GM23248 (cell line): ENCODE measurements around the gene MDK.

Source experiments
- EZH2 ChIP-seq: fragments of 200-600 bp; sonication (generic); IDR thresholded peaks from 2 replicates; pipeline ENCODE4 v1.6.1; 2018; ENCODE audit warnings: antibody characterized with exemption, mild to moderate bottlenecking; ENCODE audit not compliant: insufficient read depth, poor library complexity, severe bottlenecking
- EZH2phosphoT487 ChIP-seq: fragments of 200-600 bp; sonication (generic); IDR thresholded peaks from 2 replicates; pipeline ENCODE4 v1.6.1; 2018; ENCODE audit warnings: antibody characterized with exemption, moderate library complexity, mild to moderate bottlenecking, low read depth; ENCODE audit not compliant: insufficient read depth

DNA sequence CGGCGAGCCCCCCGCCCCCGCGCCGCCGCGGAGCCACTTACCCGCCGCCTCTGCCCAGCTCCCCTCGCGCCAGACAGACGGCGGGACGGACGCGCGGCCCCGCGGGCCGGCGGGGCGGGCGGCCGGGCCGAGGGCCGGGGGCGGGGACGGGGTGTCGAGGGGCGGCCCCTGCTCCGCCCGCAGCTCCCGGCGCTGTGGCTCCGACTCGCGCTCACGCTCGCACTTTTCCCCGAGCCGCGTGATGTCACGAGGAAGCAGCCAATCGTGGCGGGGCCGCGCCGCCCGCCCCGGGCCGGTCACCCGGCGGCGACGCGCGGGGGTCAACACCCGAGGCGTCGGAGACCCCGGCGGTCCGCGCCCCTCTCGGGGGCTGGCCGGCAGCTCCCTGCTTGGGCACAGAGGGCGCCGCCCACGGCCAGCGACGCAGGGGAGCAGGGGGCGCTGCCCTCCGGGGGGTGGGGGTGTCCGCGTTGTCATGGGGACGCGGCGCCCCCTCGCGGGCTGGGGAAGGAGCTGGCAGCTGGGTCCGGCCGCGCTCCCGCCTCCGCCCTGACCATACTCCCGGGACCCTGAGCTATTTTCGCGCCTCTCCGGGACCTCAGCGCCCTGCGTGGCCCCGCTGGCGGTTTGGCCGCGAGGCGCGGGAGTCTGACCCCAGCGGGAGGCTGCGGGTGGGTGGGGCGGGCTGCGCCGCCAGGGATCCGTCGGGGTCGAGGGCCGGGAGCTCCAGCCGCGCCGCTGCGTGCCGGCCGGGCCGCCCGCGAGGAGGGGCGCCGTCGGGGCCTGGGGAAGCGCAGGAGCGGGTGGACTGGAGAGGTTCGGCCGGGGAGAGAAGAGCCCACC, 10.3 kb downstream of the MDK start, which contains the start of gene CHRM4:
- TF ChIP-seq EZH2 (no peak), EZH2phosphoT487 (no peak)
